C4-2B (cell line): ENCODE results near the gene DCUN1D3.

Experiments used
- H3K27ac ChIP-seq: fragments of 450-650 bp; 2 replicates; pipeline ENCODE4 v1.5.1; 2017
- ZFX ChIP-seq: fragments of 450-650 bp; IDR thresholded peaks from 2 replicates; pipeline ENCODE4 v1.6.1; 2017
- TF ChIP-seq, protein P1 (sequence below): fragments of 450-650 bp; conservative IDR thresholded peaks from 2 replicates; pipeline ENCODE4 v1.5.1; 2017; ENCODE audit warnings: mild to moderate bottlenecking

Gene DCUN1D3

DNA sequence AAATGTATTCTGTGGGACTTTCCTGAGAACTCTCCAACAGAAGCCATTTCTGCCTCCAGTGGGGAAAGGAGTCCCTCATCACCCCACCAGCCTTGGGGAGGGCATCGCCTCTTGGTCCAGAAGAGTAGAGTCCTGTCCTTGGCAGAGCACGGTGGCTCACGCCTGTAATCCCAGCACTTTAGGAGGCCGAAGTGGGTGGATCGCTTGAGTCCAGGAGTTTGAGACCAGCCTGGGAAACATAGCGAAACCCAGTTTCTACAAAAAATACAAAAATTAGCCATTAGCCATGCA is 41.4 kb upstream of the DCUN1D3 start:
- H3K27ac ChIP-seq, result no peak overlapping the region
- no peak for TF ChIP-seq ZFX
- TF ChIP-seq, protein P1, sequence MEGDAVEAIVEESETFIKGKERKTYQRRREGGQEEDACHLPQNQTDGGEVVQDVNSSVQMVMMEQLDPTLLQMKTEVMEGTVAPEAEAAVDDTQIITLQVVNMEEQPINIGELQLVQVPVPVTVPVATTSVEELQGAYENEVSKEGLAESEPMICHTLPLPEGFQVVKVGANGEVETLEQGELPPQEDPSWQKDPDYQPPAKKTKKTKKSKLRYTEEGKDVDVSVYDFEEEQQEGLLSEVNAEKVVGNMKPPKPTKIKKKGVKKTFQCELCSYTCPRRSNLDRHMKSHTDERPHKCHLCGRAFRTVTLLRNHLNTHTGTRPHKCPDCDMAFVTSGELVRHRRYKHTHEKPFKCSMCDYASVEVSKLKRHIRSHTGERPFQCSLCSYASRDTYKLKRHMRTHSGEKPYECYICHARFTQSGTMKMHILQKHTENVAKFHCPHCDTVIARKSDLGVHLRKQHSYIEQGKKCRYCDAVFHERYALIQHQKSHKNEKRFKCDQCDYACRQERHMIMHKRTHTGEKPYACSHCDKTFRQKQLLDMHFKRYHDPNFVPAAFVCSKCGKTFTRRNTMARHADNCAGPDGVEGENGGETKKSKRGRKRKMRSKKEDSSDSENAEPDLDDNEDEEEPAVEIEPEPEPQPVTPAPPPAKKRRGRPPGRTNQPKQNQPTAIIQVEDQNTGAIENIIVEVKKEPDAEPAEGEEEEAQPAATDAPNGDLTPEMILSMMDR, result no peak

DNA sequence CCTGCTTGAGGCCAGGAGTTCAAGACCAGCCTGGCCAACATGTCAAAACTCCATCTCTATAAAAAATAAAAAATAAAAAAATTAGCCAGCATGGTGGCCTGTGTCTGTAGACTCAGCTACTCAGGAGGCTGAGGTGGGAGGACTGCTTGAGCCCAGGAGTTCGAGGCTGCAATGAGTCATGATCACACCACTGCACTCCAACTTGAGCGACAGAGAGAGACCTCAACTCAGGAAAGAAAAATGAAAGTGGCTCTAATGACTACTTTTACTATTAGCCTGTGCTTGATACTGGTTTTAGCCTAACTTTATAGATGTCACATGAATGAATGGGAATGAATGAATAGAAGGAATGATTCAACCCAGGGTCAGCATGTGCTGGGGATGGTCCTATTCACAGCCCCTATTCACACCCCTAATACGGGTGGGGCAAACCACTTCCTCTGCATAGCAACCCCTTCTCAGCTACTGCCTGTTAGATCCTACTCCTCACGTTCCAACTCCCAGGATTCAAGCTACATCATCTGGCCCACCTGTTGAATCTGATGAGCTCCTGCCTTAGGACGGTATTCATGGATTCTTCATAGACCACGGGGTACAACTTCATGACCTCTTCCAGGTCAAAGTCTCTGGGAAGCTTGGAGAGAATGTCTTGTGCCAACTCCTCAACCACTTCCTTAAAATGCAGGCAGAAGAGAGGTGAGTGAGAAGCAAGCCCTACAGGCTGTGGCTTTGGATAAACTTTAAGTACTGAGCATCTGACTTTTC is 40.9 kb upstream of the DCUN1D3 start:
- H3K27ac ChIP-seq, result no peak overlapping the region
- TF ChIP-seq, protein P1, result no peak
- no peak for TF ChIP-seq ZFX

DNA sequence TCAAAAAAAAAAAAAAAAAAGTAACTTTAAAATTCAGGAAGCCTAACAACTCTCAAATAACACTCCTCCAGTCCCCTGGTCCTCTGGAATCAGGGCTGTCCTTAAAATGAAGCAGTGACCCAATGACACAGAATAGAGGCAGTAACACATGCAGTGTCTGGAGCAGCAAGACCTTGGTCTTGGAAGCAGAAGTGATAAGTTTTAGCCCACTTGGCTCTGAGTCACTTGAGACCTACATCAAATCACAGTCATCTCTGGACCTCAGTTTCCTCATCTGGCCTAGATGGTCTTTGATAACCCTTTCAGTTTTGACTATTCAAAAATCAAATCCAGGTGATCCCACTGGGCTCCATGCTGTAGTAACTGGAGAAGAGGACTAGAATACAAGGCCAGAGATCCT is 39.5 kb upstream of the DCUN1D3 start:
- TF ChIP-seq, protein P1, result no peak
- no peak for TF ChIP-seq ZFX
- H3K27ac ChIP-seq, result no peak overlapping the region

DNA sequence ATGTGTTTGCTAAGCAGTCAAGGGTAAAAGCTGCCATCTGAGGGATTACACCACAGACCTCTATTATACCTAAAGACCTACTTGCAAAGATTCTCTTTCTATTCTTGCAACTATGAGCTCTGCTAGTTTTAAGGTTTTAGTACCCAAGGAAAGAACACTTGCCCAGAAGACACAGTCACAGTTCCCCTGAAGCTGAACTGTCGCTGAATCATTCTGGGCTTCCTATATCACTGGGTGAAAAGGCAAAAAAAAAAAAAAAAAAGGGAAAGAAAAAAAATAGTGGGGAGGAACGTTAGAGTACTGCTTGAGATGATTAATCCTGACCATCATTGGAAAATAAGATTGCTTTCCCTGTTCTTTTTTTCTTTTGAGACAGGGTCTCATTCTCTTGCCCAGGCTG is 38.3 kb upstream of the DCUN1D3 start:
- TF ChIP-seq ZFX, result no peak
- TF ChIP-seq, protein P1, result no peak
- H3K27ac ChIP-seq, result no peak overlapping the region

DNA sequence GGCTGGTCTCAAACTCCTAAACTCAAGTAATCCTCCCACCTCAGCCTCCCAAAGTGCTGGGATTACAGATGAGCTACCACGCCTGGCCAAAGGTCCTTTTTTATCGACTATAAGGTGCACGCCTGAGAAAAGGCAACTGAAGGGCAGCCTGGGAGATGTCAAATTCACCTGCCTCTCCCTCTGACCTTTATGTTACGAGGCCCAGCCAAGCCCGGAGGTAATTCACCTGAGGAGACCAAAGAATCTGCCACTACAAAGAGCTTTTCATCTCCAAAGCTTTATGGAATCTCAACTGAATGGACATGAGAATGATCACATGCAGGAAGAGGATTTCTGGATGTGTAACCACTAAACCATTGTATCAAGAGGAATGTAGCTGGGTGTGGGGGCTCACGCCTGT is 37.6 kb upstream of the DCUN1D3 start:
- no peak overlapping the region for H3K27ac ChIP-seq
- TF ChIP-seq, protein P1, result no peak
- TF ChIP-seq ZFX, result no peak

DNA sequence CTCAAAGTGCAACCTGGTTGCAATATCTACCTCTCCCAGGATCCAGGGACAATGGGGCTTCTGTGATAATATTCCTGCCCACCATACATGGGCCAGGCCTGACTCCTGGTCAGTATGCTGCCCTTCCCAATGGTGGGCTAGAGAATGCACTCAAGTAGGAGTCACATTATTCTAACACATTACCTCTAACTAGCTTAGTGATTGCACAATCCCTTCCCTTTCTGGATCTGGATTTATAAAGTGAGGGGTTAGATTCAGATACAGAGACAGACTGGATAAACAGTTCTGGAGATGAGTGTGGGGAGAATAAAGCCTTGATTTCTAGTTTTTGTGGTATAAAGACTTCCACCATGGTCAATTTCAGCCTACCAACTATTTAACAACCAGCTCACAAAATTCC is 33.4 kb upstream of the DCUN1D3 start:
- H3K27ac ChIP-seq, result no peak overlapping the region
- no peak for TF ChIP-seq ZFX
- TF ChIP-seq, protein P1, result no peak

DNA sequence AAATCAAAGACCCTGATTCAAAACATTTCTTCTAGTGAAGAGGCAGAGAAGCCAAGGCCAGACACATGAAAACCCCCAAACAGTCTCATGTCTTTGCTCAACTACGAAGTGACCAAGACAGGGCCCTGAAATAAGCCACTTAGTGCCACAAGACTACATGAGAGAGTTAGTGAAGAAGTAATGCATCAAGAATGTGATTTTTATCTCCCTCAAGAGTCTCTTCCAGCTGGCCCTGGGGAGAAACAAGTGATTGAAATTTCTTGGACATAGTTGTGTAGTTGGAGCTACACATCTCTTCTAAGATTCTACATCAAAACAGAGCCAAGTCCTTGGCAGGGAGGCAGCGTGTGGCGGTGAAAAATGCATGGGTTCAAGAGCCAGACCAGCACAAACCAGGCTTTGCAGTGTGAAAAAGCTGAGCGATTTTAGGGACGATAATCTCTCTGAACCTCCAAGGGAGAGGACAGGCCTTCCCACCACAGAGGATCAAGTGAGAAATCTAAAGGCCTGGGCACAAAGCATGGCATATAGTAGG is 31.0 kb upstream of the DCUN1D3 start:
- no peak overlapping the region for H3K27ac ChIP-seq
- TF ChIP-seq ZFX, result no peak
- TF ChIP-seq, protein P1, result no peak
